SK-N-SH (cell line): ENCODE measurements around the gene GLIS1. TPM values are rescaled to one million over a fixed set of nuclear protein-coding genes. Genes with fewer than 3 reads are reported as not detected.
A peak's percentile ranks its signal among the peaks of the same experiment; 100 is the strongest.

ENCODE experiments used
- CTCF ChIA-PET: fragments of 300-600, 350-600 bp; formaldehyde crosslinking; extraction: SDS; loops from one replicate; lab custom pipeline; 2021; lab: Yijun Ruan, JAX
- POLR2A ChIA-PET: fragments of 350-600 bp; sonication (Branson Sonifier 250); formaldehyde crosslinking; extraction: SDS; loops from one replicate; lab custom pipeline; 2020; ENCODE audit warnings: antibody characterized with exemption, inconsistent platforms; lab: Yijun Ruan, JAX
- DNase-seq: peaks from one replicate; pipeline ENCODE4 v3.0.0; 2012
- H2AFZ ChIP-seq: fragments of 200-600 bp; sonication (generic); 2 replicates; pipeline ENCODE4 v1.8.1; 2016; ENCODE audit warnings: antibody characterized with exemption, mild to moderate bottlenecking, low read depth
- H3F3A ChIP-seq: fragments of 200-600 bp; sonication (generic); replicated peaks from 2 replicates; pipeline ENCODE3; 2016; ENCODE audit warnings: antibody characterized with exemption, mild to moderate bottlenecking; ENCODE audit not compliant: insufficient read depth
- H3K27ac ChIP-seq, 2 experiments: fragments of 200-500 bp in 1 of 2; fragments of 200-600 bp in 1 of 2; sonication (Bioruptor generic) in 1 of 2; sonication (generic), shearing (Covaris generic) in 1 of 2; 2 replicates each; pipeline versions ENCODE4 v1.5.1 to v1.6.1; 2014 to 2016; ENCODE audit warnings: low read depth in 2 of 2, inconsistent platforms in 1 of 2, low read length in 1 of 2, mild to moderate bottlenecking in 1 of 2, mixed read lengths in 1 of 2
- H3K27me3 ChIP-seq: fragments of 200-600 bp; sonication (generic), shearing (Covaris generic); 2 replicates; pipeline ENCODE4 v1.6.1; 2016; ENCODE audit warnings: mixed run types; ENCODE audit not compliant: insufficient read depth
- H3K36me3 ChIP-seq, 2 experiments: fragments of 200-500 bp in 1 of 2; fragments of 200-600 bp in 1 of 2; sonication (Bioruptor generic) in 1 of 2; sonication (generic) in 1 of 2; replicated peaks in 1 of 2; 2 replicates each; pipeline versions ENCODE3 to v1.5.1; 2014 to 2016; ENCODE audit warnings: low read length in 1 of 2, mild to moderate bottlenecking in 1 of 2; ENCODE audit not compliant: insufficient read depth in 2 of 2, control insufficient read depth in 1 of 2
- H3K4me1 ChIP-seq, 2 experiments: fragments of 200-500 bp in 1 of 2; fragments of 200-600 bp in 1 of 2; sonication (Bioruptor generic) in 1 of 2; sonication (generic), shearing (Covaris generic) in 1 of 2; 2 replicates each; pipeline versions ENCODE4 v1.5.1 to v1.6.1; 2014 to 2016; ENCODE audit warnings: low read depth in 1 of 2, low read length in 1 of 2, mixed run types in 1 of 2; ENCODE audit not compliant: insufficient read depth in 2 of 2, control insufficient read depth in 1 of 2
- H3K4me2 ChIP-seq: fragments of 200-600 bp; sonication (generic), shearing (Covaris generic); 2 replicates; pipeline ENCODE4 v1.6.1; 2017; ENCODE audit warnings: mixed run types
- H3K4me3 ChIP-seq, 2 experiments: fragments of 200-500 bp in 1 of 2; fragments of 200-600 bp in 1 of 2; sonication (Bioruptor generic) in 1 of 2; sonication (generic), shearing (Covaris generic) in 1 of 2; 2 replicates each; pipeline versions ENCODE4 v1.5.1 to v1.8.1; 2014 to 2016; ENCODE audit warnings: low read depth in 2 of 2, inconsistent platforms in 1 of 2, low read length in 1 of 2, mild to moderate bottlenecking in 1 of 2, mixed read lengths in 1 of 2, moderate library complexity in 1 of 2
- H3K79me2 ChIP-seq: fragments of 200-600 bp; sonication (generic); 2 replicates; pipeline ENCODE4 v1.8.1; 2017; ENCODE audit warnings: mild to moderate bottlenecking; ENCODE audit not compliant: insufficient read depth
- H3K9ac ChIP-seq: fragments of 200-600 bp; sonication (generic); 2 replicates; pipeline ENCODE4 v1.6.1; 2017; ENCODE audit warnings: mixed run types
- H3K9me2 ChIP-seq: fragments of 200-600 bp; sonication (generic); 2 replicates; pipeline ENCODE4 v1.6.1; 2017; ENCODE audit warnings: mixed run types
- H3K9me3 ChIP-seq: fragments of 200-600 bp; sonication (generic); 2 replicates; pipeline ENCODE4 v1.6.1; 2017; ENCODE audit warnings: mixed run types, mild to moderate bottlenecking, moderate library complexity
- H4K20me1 ChIP-seq: fragments of 200-600 bp; sonication (generic); 2 replicates; pipeline ENCODE4 v1.6.1; 2017; ENCODE audit warnings: mild to moderate bottlenecking, mixed run types; ENCODE audit not compliant: insufficient read depth
- CHD2 ChIP-seq: fragments of 150-350 bp; IDR thresholded peaks from 2 replicates; pipeline ENCODE4 v1.6.1; 2018; ENCODE audit warnings: low read length; ENCODE audit not compliant: partially characterized antibody
- ELF1 ChIP-seq: IDR thresholded peaks from 2 replicates; pipeline ENCODE4 v1.4.0; 2012
- FOXJ3 ChIP-seq: sonication (generic); formaldehyde crosslinking; IDR thresholded peaks from 2 replicates; pipeline ENCODE4 v1.5.1; 2020; ENCODE audit warnings: mild to moderate bottlenecking, missing genetic modification reagents
- FOXM1 ChIP-seq: IDR thresholded peaks from 2 replicates; pipeline ENCODE4 v1.4.0; 2012; ENCODE audit warnings: low read depth, mild to moderate bottlenecking
- JUND ChIP-seq: IDR thresholded peaks from 2 replicates; pipeline ENCODE4 v1.4.0; 2012
- MEF2A ChIP-seq: IDR thresholded peaks from 2 replicates; pipeline ENCODE4 v1.4.0; 2012; ENCODE audit warnings: low read depth, borderline replicate concordance
- MXI1 ChIP-seq: IDR thresholded peaks from 2 replicates; pipeline ENCODE4 v1.6.1; 2012; ENCODE audit warnings: mild to moderate bottlenecking, low read depth, low read length, improper control_type of control experiment
- NFIC ChIP-seq: IDR thresholded peaks from 2 replicates; pipeline ENCODE4 v1.4.0; 2012; ENCODE audit warnings: borderline replicate concordance
- NRF1 ChIP-seq: IDR thresholded peaks from 2 replicates; pipeline ENCODE4 v1.6.1; 2012; ENCODE audit warnings: low read depth, mild to moderate bottlenecking, low read length
- POLR2AphosphoS5 ChIP-seq: IDR thresholded peaks from 2 replicates; pipeline ENCODE4 v1.6.1; 2012; ENCODE audit warnings: low read depth, low read length
- RAD21 ChIP-seq: IDR thresholded peaks from 2 replicates; pipeline ENCODE4 v1.6.1; 2012; ENCODE audit warnings: mild to moderate bottlenecking, low read length
- RCOR1 ChIP-seq: fragments of 150-350 bp; IDR thresholded peaks from 2 replicates; pipeline ENCODE4 v1.6.1; 2017; ENCODE audit warnings: antibody characterized with exemption, low read length
- RFX5 ChIP-seq: IDR thresholded peaks from 2 replicates; pipeline ENCODE4 v1.6.1; 2012; ENCODE audit warnings: mild to moderate bottlenecking, improper control_type of control experiment, low read length
- SIN3A ChIP-seq: IDR thresholded peaks from 2 replicates; pipeline ENCODE4 v1.6.1; 2012; ENCODE audit warnings: low read depth, mild to moderate bottlenecking, low read length, moderate library complexity, borderline replicate concordance
- SMC3 ChIP-seq: IDR thresholded peaks from 2 replicates; pipeline ENCODE4 v1.6.1; 2012; ENCODE audit warnings: low read depth, low read length, improper control_type of control experiment
- TAF1 ChIP-seq: IDR thresholded peaks from 2 replicates; pipeline ENCODE4 v1.6.1; 2012; ENCODE audit warnings: low read depth, mild to moderate bottlenecking, low read length, moderate library complexity, borderline replicate concordance
- TCF12 ChIP-seq: IDR thresholded peaks from 2 replicates; pipeline ENCODE4 v1.4.0; 2012
- TEAD4 ChIP-seq: IDR thresholded peaks from 2 replicates; pipeline ENCODE4 v1.4.0; 2012; ENCODE audit warnings: mild to moderate bottlenecking, borderline replicate concordance; ENCODE audit not compliant: insufficient read depth
- YY1 ChIP-seq: IDR thresholded peaks from 2 replicates; pipeline ENCODE4 v1.4.0; 2012; ENCODE audit warnings: low read depth, mild to moderate bottlenecking
- WGBS: methylation state at CpG from one replicate; pipeline ENCODE4 v1.1.6; 2017; ENCODE audit warnings: low lambda C conversion rate; 5-methylcytosine and 5-hydroxymethylcytosine counted together
- polyA plus RNA-seq, 3 experiments: library from polyadenylated mRNA; depleted of rRNA; stranded (reverse); fragments of >200 nt; gene quantifications; 2 replicates each; pipeline ENCODE4 v1.2.3, GENCODE V29; 2012
- TF ChIP-seq, protein P1 (sequence below): IDR thresholded peaks from 2 replicates; pipeline ENCODE4 v1.6.1; 2012; ENCODE audit warnings: mild to moderate bottlenecking, low read depth, low read length, moderate library complexity
- TF ChIP-seq, protein P2 (sequence below): IDR thresholded peaks from 2 replicates; pipeline ENCODE4 v1.4.0; 2012; ENCODE audit warnings: low read depth, borderline replicate concordance
- TF ChIP-seq, protein P3 (sequence below): IDR thresholded peaks from 2 replicates; pipeline ENCODE4; 2012

GLIS1 gene
- polyA plus RNA-seq, 1 of the 3 experiments (the other 2 are of a cell fraction): 0.13 TPM

DNA sequence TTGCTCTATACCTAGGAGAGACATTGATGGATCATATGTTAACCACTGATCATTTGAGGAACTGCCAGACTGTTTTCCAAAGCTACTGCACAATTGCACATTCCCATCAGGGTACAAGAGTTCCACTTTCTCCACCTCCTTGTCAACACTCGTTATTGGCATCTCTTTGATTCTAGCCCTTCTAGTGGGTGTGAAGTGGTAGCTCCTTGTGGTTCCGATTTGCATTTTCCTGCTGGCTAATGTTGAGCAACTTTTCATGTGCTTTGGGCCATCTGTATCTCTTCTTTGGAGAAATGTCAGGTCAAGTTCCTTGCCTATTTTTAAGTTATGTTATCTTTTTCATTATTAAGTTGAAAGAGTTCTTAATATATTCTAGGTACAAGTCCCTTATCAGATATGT lies 189.7 kb downstream of the GLIS1 start (continued):
- TF ChIP-seq NRF1 (no peak), FOXM1 (no peak), RFX5 (no peak), SMC3 (no peak), NFIC (no peak)
- TF ChIP-seq, all 33 proteins: peak for 0

DNA sequence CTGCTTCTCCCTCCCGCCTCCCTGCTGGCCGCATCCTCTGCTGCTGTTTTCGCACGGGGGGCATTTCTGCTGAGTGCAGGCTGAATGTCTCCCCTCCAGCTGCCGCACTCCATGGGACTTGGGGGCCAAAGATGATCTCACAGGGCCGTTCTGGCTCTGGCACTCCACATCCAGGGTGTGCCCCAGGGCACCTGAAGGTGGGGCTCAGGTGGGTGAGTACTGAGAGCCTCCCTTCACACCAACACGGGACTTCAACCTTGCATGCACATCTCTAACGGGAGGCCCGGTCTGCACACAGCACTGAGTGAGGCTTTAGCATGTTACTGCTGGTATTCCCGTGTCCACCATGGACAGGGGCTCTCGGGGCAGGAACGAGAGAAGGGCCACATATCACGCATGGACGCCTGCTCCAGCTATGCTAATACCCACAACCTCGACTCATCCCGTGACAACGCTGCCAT lies 190.9 kb downstream of the GLIS1 start:
- H2AFZ ChIP-seq: no peak overlapping the region
- TF ChIP-seq RCOR1: no peak
- TF ChIP-seq, protein P1, sequence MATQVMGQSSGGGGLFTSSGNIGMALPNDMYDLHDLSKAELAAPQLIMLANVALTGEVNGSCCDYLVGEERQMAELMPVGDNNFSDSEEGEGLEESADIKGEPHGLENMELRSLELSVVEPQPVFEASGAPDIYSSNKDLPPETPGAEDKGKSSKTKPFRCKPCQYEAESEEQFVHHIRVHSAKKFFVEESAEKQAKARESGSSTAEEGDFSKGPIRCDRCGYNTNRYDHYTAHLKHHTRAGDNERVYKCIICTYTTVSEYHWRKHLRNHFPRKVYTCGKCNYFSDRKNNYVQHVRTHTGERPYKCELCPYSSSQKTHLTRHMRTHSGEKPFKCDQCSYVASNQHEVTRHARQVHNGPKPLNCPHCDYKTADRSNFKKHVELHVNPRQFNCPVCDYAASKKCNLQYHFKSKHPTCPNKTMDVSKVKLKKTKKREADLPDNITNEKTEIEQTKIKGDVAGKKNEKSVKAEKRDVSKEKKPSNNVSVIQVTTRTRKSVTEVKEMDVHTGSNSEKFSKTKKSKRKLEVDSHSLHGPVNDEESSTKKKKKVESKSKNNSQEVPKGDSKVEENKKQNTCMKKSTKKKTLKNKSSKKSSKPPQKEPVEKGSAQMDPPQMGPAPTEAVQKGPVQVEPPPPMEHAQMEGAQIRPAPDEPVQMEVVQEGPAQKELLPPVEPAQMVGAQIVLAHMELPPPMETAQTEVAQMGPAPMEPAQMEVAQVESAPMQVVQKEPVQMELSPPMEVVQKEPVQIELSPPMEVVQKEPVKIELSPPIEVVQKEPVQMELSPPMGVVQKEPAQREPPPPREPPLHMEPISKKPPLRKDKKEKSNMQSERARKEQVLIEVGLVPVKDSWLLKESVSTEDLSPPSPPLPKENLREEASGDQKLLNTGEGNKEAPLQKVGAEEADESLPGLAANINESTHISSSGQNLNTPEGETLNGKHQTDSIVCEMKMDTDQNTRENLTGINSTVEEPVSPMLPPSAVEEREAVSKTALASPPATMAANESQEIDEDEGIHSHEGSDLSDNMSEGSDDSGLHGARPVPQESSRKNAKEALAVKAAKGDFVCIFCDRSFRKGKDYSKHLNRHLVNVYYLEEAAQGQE: 0 out of 2 replicates have a peak, but pooled peaks have one; percentile 28
- no peak overlapping the region for H3K4me3 ChIP-seq
- no peaks in the 10 kb centered on the region for H3K36me3 ChIP-seq
- H3K4me1 ChIP-seq: peaks cover 0 to 48% of the 10 kb centered on the region in 2 experiments; a peak in 1 of 4 replicates
- no peak overlapping the region for H3K4me2 ChIP-seq
- H3F3A ChIP-seq: no peaks in the 10 kb centered on the region
- no peaks in the 10 kb centered on the region for H3K9me2 ChIP-seq
- H3K27ac ChIP-seq: no peak overlapping the region
- 81% methylated on average over 6 of the region's 17 CpGs for WGBS
- DNase-seq: peak; percentile 10
- CTCF ChIA-PET: interaction anchor here (2.3 kb wide), 1 partner anchor 37 kb away, joined by 5 read pairs; no protein-coding TSS in a partner anchor
- no peaks in the 10 kb centered on the region for H3K27me3 ChIP-seq
- POLR2A ChIA-PET: no interaction called here
- no peak overlapping the region for H3K9ac ChIP-seq
- no peaks in the 10 kb centered on the region for H4K20me1 ChIP-seq
- H3K9me3 ChIP-seq: no peaks in the 10 kb centered on the region
- no peaks in the 10 kb centered on the region for H3K79me2 ChIP-seq

DNA sequence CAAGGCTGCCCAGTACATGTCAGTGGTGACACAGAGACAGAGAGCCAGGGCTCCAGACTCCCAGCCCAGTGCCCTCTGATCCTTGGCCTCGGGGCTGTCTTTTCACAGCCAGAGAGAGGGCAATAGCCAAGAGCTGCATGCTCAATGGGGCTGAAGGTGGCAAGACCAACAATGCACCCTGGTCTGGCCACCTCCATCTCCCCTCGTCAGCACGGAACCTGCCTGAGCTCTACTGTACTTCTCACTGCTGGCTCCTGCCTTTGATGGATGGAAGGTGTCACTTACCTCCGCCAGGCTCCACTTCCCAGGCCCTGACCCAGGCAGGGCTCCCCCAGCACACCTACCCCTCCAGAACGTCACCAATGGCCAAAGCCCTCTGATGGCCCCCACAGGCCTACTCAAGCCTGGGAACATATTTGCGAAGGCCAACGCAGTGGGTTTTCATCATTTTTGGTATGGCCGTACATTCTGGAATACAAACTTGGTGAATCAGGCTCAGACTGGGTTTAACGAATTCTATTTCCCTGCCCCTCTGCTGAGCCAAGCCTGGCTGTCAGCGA lies 191.7 kb downstream of the GLIS1 start:
- no peak overlapping the region for H3K27ac ChIP-seq
- H3K9me3 ChIP-seq: no peaks in the 10 kb centered on the region
- no peaks in the 10 kb centered on the region for H3F3A ChIP-seq
- CTCF ChIA-PET: no interaction called here
- no peaks in the 10 kb centered on the region for H3K9me2 ChIP-seq
- H3K36me3 ChIP-seq: no peaks in the 10 kb centered on the region
- no peak overlapping the region for H3K4me2 ChIP-seq
- peak; percentile 11 for DNase-seq
- no peak overlapping the region for H3K9ac ChIP-seq
- POLR2A ChIA-PET: no interaction called here
- H3K79me2 ChIP-seq: no peaks in the 10 kb centered on the region
- no peak overlapping the region for H2AFZ ChIP-seq
- WGBS: 71% methylated on average over 7 of the region's 10 CpGs
- no peaks in the 10 kb centered on the region for H3K27me3 ChIP-seq
- no peaks in the 10 kb centered on the region for H4K20me1 ChIP-seq
- no peak overlapping the region for H3K4me3 ChIP-seq
- H3K4me1 ChIP-seq: peaks cover 0 to 47% of the 10 kb centered on the region in 2 experiments; a peak in 1 of 4 replicates
- no peak for TF ChIP-seq ELF1
- TF ChIP-seq RCOR1: no peak
- no peak for TF ChIP-seq TCF12
- no peak for TF ChIP-seq RFX5
- TF ChIP-seq JUND: no peak
- TF ChIP-seq FOXJ3 (CRISPR knock-in tag): no peak
- TF ChIP-seq YY1: no peak
- no peak for TF ChIP-seq RAD21
- no peak for TF ChIP-seq TEAD4
- no peak for TF ChIP-seq MEF2A
- TF ChIP-seq TAF1: no peak
- TF ChIP-seq SMC3: no peak
- no peak for TF ChIP-seq POLR2AphosphoS5
- TF ChIP-seq NFIC: no peak
- TF ChIP-seq CHD2: no peak
- TF ChIP-seq MXI1: no peak
- TF ChIP-seq, protein P2, sequence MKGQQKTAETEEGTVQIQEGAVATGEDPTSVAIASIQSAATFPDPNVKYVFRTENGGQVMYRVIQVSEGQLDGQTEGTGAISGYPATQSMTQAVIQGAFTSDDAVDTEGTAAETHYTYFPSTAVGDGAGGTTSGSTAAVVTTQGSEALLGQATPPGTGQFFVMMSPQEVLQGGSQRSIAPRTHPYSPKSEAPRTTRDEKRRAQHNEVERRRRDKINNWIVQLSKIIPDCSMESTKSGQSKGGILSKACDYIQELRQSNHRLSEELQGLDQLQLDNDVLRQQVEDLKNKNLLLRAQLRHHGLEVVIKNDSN: no peak
- TF ChIP-seq, protein P3, sequence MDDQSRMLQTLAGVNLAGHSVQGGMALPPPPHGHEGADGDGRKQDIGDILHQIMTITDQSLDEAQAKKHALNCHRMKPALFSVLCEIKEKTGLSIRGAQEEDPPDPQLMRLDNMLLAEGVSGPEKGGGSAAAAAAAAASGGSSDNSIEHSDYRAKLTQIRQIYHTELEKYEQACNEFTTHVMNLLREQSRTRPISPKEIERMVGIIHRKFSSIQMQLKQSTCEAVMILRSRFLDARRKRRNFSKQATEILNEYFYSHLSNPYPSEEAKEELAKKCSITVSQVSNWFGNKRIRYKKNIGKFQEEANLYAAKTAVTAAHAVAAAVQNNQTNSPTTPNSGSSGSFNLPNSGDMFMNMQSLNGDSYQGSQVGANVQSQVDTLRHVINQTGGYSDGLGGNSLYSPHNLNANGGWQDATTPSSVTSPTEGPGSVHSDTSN: no peak
- TF ChIP-seq SIN3A: no peak
